BJ (cell line): ENCODE data around the gene ETF1. TPM values are rescaled to one million over a fixed set of nuclear protein-coding genes. Genes with fewer than 3 reads are reported as not detected.
"Not testable (repeated sequence)": the region's sequence is repeated elsewhere in the genome, so short reads cannot be mapped to it uniquely, and the experiment has no call there.

Experiments
- CTCF ChIA-PET: fragments of 350-600 bp; formaldehyde crosslinking; extraction: SDS; loops from one replicate; lab custom pipeline; 2021; ENCODE audit warnings: antibody characterized with exemption, inconsistent platforms; lab: Yijun Ruan, JAX
- POLR2A ChIA-PET: fragments of 300-600 bp; sonication (Branson Sonifier 250); formaldehyde crosslinking; extraction: SDS; loops from one replicate; lab custom pipeline; 2021; ENCODE audit warnings: antibody characterized with exemption; lab: Charles Lee
- DNase-seq: peaks from one replicate; pipeline ENCODE4 v3.0.0-alpha.2; 2011; ENCODE audit warnings: low read depth
- H3K27me3 ChIP-seq: 2 replicates; pipeline ENCODE4 v1.6.0; 2011; ENCODE audit warnings: low read length; ENCODE audit not compliant: control insufficient read depth, insufficient read depth
- H3K36me3 ChIP-seq: 2 replicates; pipeline ENCODE4 v1.5.1; 2011; ENCODE audit warnings: low read length; ENCODE audit not compliant: control insufficient read depth, insufficient read depth
- H3K4me3 ChIP-seq: 2 replicates; pipeline ENCODE4 v1.5.1; 2011; ENCODE audit warnings: low read depth, mild to moderate bottlenecking, control low read depth, low read length
- CTCF ChIP-seq: IDR thresholded peaks from 2 replicates; pipeline ENCODE4 v1.5.1; 2011; ENCODE audit warnings: low read depth, mild to moderate bottlenecking, control low read depth, inconsistent platforms, low read length, moderate library complexity; ENCODE audit not compliant: insufficient read depth
- polyA plus RNA-seq: library from polyadenylated mRNA; depleted of rRNA; stranded (reverse); fragments of >200 nt; gene quantifications from 2 replicates; pipeline ENCODE4 v1.2.3, GENCODE V29; 2011

ETF1 gene
- polyA plus RNA-seq, 1 experiment = 52.4 TPM

DNA sequence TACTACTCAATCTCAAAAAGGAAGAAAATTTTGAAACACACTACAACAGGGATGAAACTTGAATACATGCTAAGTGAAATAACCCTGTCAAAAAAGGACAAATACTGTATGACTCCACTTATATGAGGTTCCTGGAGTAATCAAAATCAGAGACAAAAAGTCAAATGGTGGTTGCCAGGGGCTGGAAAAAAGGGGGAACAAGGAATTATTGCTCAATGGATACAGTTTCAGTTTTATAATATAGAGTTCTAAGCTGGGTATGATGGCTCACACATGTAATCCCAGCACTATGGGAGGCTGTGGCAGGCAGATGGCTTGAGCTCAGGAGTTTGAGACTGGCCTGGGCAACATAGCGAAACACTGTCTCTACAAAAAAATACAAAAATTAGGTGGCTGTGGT is 29.0 kb downstream of the ETF1 start:
- Histone ChIP-seq H3K36me3 (peaks cover 22% of the 10 kb centered on the region), H3K4me3 (no peak overlapping the region), H3K27me3 (no peaks in the 10 kb centered on the region)
- ChIA-PET CTCF (interaction anchor here (0.7 to 1.4 kb wide), 2 partner anchors 10 to 21 kb away, joined by 3 to 4 read pairs; no protein-coding TSS in a partner anchor), POLR2A (no interaction called here)
- TF ChIP-seq CTCF = no peak
- DNase-seq = no peak

DNA sequence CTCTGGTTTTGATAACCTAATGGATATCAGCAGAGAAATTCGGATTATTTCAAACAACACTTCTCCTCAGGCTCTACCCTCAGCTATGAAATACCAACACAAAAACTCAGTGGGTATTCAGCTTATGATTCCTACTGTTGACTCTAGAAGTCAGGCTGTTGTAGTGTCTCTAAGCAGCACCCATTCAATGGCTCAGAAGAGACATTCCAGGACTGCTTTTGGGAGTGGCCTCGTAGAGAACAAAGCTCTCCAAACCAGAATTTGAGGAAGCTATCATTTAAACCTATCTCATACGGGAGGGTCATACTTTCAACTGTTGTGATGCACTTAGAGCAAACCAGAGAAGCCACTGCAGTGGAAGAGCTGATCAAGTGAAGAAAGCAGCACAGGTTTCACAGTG is 34.1 kb downstream of the ETF1 start:
- no peak for TF ChIP-seq CTCF
- ChIA-PET CTCF (interaction anchor here (1.1 to 1.7 kb wide), 2 partner anchors 39 to 59 kb away, joined by 4 to 9 read pairs; no protein-coding TSS in a partner anchor), POLR2A (no interaction called here)
- H3K36me3 ChIP-seq = peaks cover 11% of the 10 kb centered on the region
- no peaks in the 10 kb centered on the region for H3K27me3 ChIP-seq
- no peak for DNase-seq
- no peak overlapping the region for H3K4me3 ChIP-seq

DNA sequence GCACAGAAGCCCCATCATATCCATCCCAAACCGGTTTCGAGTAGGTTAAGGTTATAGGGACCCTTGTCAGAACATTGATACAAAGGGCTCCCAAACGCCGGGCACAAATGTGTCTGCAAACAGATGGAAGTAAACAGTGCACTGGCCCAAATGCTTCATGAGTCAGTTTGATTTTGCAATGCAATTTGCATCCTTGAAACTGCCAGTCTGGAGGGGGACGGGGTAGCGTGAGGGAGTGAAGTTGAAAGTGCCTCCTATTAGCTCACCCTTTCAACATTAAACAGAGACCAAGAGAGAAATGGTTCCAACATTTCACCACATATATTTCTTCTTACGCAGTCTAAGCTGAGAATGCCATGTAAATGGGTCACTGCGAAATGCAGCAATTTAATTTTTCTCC is 35.6 kb downstream of the ETF1 start:
- CTCF ChIA-PET = interaction anchor here (1.3 kb wide), 1 partner anchor 57 kb away, joined by 9 read pairs; no protein-coding TSS in a partner anchor
- POLR2A ChIA-PET = not testable (repeated sequence)

DNA sequence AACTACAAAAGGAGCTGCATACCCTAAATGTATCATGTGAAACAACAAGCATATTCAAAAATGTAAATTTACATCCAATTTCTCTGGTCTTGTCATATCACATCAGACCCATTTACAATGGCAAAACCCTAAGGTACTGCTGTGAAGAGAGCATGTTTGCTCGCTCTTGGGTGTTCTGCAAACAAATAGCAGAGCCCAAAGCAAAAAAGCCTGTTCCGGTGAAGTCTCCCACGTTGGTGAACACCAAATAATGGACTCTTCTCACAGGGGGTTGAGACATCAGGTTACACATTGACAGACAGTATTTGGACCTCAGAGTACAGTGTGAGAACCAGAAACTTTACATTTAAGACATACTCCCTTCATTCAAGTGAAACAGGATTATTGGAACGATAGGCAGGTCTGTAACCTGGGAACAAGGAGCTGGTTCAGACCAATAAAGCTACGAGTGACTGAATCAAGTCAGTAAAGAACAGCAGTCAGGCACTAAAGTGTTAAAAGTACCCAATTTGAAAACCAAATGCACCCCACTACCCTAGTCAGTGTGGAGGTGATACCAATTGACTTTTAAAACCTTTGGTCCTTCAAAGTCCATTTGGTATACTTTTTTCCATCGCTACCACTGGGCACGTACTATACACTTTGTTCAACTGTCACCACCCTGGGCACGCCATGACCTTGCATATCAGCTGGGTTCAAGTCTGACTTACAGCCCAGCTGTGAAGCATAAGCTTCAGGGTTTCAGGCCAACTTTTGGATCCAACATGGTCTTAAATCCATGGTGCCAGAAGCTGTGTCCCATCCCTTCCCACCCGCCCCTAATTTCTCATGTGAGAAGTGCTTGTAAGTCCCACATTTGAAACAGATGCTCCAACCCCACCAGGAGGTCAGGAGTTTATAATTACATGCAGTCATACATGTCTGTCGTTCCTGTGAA is 36.4 kb downstream of the ETF1 start:
- CTCF ChIA-PET = interaction anchor here (1.3 kb wide), 1 partner anchor 56 kb away, joined by 9 read pairs; no protein-coding TSS in a partner anchor
- POLR2A ChIA-PET = no interaction called here
- no peak for DNase-seq

More for the DNA sequence above, 35.6 kb downstream of the ETF1 start:
- not testable (repeated sequence) for H3K4me3 ChIP-seq, H3K36me3 ChIP-seq, H3K27me3 ChIP-seq
- peak; percentile 57 for DNase-seq

GRCh38 chr5:138504799-138505198 is 38.2 kb downstream of the ETF1 start:
- ChIA-PET POLR2A (no interaction called here), CTCF (interaction anchor here (1.0 to 7.1 kb wide), 13 partner anchors 9 to 272 kb away, joined by 3 to 123 read pairs (median 5); partner anchors contain the start of gene EGR1)
- H3K36me3 ChIP-seq = peaks cover 5% of the 10 kb centered on the region
- TF ChIP-seq CTCF = no peak
- no peak overlapping the region for H3K4me3 ChIP-seq
- H3K27me3 ChIP-seq = no peaks in the 10 kb centered on the region
- DNase-seq = no peak

More for the DNA sequence above, 36.4 kb downstream of the ETF1 start:
- no peaks in the 10 kb centered on the region for H3K27me3 ChIP-seq
- peaks cover 8% of the 10 kb centered on the region for H3K36me3 ChIP-seq
- TF ChIP-seq CTCF = no peak
- no peak overlapping the region for H3K4me3 ChIP-seq
